Suprapubic skin (tissue), 4 donors: ENCODE data around the gene CANT1. TPM values are rescaled to one million over a fixed set of nuclear protein-coding genes. Genes with fewer than 3 reads are reported as not detected.
A peak's percentile ranks its signal among the peaks of the same experiment; 100 is the strongest.
"Not testable (repeated sequence)": the region's sequence is repeated elsewhere in the genome, so short reads cannot be mapped to it uniquely, and the experiment has no call there.

ENCODE experiments used
- DNase-seq, 2 donors: peaks; one replicate each; pipeline ENCODE4 v3.0.0-alpha.2; 2019; ENCODE audit warnings: low spot score in 2 of 2
- H3K27ac ChIP-seq: fragments of 200-600 bp; sonication (generic); one replicate; pipeline ENCODE4 v1.5.1; 2019
- H3K27me3 ChIP-seq: fragments of 200-600 bp; sonication (generic); one replicate; pipeline ENCODE4 v1.5.1; 2019
- H3K36me3 ChIP-seq: fragments of 200-600 bp; sonication (generic); one replicate; pipeline ENCODE4 v1.5.1; 2019
- H3K4me1 ChIP-seq: fragments of 200-600 bp; sonication (generic); one replicate; pipeline ENCODE4 v1.5.1; 2019
- H3K4me3 ChIP-seq: fragments of 200-600 bp; sonication (generic); one replicate; pipeline ENCODE4 v1.5.1; 2019; ENCODE audit warnings: mild to moderate bottlenecking
- H3K9me3 ChIP-seq: fragments of 200-600 bp; sonication (generic); one replicate; pipeline ENCODE4 v1.5.1; 2019
- EP300 ChIP-seq: sonication (generic); formaldehyde crosslinking; IDR thresholded peaks from one replicate; pipeline ENCODE4 v1.6.1; 2017; ENCODE audit warnings: antibody characterized with exemption
- POLR2A ChIP-seq, 2 donors: fragments of 450-650 bp; IDR thresholded peaks; one replicate each; pipeline ENCODE4 v1.6.1; 2017; ENCODE audit warnings: antibody characterized with exemption in 2 of 2, mild to moderate bottlenecking in 2 of 2, moderate library complexity in 2 of 2
- POLR2AphosphoS5 ChIP-seq, 3 donors: sonication (generic); formaldehyde crosslinking; IDR thresholded peaks; one replicate each; pipeline ENCODE4 v1.6.1; 2017; ENCODE audit warnings: antibody characterized with exemption in 3 of 3
- WGBS: methylation state at CpG from one replicate; pipeline ENCODE4 v1.1.5; 2018; 5-methylcytosine and 5-hydroxymethylcytosine counted together
- total RNA-seq, 4 donors: library from RNA; depleted of rRNA; stranded (reverse); fragments of >200 nt; gene quantifications; one replicate each; pipeline ENCODE4 v1.1.0, GENCODE V29; 2016
- TF ChIP-seq, protein P1 (sequence below), 2 donors: fragments of 200-600 bp in 1 of 2; fragments of 450-650 bp in 1 of 2; sonication (generic) in 1 of 2; IDR thresholded peaks; one replicate each; pipeline ENCODE4 v1.5.1; 2016 to 2019; ENCODE audit warnings: antibody characterized with exemption in 2 of 2, mild to moderate bottlenecking in 1 of 2, moderate library complexity in 1 of 2

Gene CANT1
- total RNA-seq, 4 donors from 2014 or later, result 21.8 to 37.4 (median 30.1) TPM

DNA sequence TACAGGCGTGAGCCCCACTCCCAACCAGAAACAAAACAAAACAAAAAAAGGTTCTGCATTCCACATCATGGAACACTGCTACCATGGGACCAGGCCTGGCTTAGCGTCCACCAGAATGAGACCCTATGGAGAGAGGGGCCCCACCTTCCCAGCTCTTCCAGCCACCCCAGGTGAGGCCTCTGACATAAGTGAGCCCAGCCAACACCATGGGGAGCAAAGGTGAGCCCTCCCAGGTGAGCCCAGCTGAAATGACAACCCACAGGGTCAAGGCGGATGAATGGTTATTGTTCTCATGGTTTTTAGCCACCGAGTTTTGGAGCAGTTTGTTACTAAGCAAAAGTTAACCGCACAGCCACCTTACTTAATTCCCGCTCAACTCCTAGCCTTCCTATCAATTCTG is 46.2 kb downstream of the CANT1 start:
- no peaks in the 10 kb centered on the region for H3K27me3 ChIP-seq
- WGBS, result 95% methylated on average over 4 of the region's 6 CpGs

DNA sequence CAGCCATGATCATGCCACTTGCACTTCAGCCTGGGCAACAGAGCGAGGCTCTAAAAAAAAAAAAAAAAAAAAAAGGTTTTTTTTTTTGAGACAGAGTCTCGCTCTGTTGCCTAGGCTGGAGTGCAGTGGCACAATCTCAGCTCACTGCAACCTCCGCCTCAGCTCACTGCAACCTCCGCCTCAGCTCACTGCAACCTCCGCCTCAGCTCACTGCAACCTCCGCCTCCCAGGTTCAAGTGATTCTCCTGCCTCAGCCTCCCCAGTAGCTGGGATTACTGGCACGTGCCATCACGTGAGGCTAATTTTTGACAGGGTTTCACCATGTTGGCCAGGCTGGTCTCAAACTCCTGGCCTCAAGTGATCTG is 46.6 kb downstream of the CANT1 start:
- H3K27me3 ChIP-seq, H3K9me3 ChIP-seq, H3K4me3 ChIP-seq, DNase-seq, H3K4me1 ChIP-seq, H3K36me3 ChIP-seq, H3K27ac ChIP-seq: not testable (repeated sequence)
- 97% methylated on average over 5 of the region's 8 CpGs for WGBS

More for the DNA sequence above, 46.2 kb downstream of the CANT1 start:
- Histone ChIP-seq H3K4me3 (no peak overlapping the region), H3K9me3 (no peaks in the 10 kb centered on the region), H3K36me3 (no peaks in the 10 kb centered on the region), H3K27ac (no peak overlapping the region), H3K4me1 (peaks cover 7% of the 10 kb centered on the region)
- TF ChIP-seq, protein P1, sequence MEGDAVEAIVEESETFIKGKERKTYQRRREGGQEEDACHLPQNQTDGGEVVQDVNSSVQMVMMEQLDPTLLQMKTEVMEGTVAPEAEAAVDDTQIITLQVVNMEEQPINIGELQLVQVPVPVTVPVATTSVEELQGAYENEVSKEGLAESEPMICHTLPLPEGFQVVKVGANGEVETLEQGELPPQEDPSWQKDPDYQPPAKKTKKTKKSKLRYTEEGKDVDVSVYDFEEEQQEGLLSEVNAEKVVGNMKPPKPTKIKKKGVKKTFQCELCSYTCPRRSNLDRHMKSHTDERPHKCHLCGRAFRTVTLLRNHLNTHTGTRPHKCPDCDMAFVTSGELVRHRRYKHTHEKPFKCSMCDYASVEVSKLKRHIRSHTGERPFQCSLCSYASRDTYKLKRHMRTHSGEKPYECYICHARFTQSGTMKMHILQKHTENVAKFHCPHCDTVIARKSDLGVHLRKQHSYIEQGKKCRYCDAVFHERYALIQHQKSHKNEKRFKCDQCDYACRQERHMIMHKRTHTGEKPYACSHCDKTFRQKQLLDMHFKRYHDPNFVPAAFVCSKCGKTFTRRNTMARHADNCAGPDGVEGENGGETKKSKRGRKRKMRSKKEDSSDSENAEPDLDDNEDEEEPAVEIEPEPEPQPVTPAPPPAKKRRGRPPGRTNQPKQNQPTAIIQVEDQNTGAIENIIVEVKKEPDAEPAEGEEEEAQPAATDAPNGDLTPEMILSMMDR (IDR thresholded peaks at IDR 0.05), result no peak
- no peak for TF ChIP-seq POLR2AphosphoS5 (IDR thresholded peaks at IDR 0.05)
- TF ChIP-seq EP300, result no peak
- TF ChIP-seq POLR2A (IDR thresholded peaks at IDR 0.05), result no peak
- no peak for DNase-seq

DNA sequence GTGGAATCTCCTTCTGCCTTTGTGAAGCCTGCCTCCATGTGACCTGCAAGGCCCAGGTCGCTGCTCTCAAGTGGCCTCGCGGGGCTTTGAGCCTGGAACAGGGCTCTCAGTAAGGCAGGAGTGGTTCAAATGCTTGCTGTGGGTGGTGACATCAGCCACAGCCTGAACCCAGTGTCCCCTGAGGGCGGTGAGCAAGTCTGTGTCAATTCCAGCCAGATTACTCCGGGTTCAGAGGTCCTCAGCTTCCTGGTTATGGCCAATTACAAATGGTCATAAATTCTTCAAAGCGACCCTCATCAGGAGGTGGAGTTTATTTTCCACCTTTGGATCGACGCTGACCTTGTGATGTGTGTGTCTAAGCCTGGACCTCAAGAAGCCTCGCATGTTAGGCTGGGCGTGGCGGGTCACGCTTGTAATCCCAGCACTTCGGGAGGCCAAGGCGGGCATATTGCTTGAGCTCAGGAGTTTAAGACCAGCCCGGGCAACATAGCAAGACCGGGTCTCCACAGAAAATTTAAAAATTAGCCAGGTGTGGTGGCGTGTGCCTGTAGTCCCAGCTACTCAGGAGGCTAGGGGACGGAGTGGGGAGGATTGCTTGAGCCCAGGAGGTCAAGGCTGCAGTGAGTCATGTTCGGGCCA is 47.1 kb downstream of the CANT1 start:
- Histone ChIP-seq H3K36me3 (no peaks in the 10 kb centered on the region), H3K4me1 (peaks cover 7% of the 10 kb centered on the region), H3K27ac (no peak overlapping the region), H3K9me3 (no peaks in the 10 kb centered on the region), H3K4me3 (no peak overlapping the region), H3K27me3 (no peaks in the 10 kb centered on the region)
- peak in 1 of 2 donors; percentile 43 for DNase-seq
- 69% methylated on average over 15 of the region's 19 CpGs for WGBS
- TF ChIP-seq POLR2AphosphoS5 (IDR thresholded peaks at IDR 0.05), result no peak
- TF ChIP-seq EP300, result no peak
- no peak for TF ChIP-seq POLR2A (IDR thresholded peaks at IDR 0.05)
- TF ChIP-seq, protein P1 (IDR thresholded peaks at IDR 0.05), result no peak

DNA sequence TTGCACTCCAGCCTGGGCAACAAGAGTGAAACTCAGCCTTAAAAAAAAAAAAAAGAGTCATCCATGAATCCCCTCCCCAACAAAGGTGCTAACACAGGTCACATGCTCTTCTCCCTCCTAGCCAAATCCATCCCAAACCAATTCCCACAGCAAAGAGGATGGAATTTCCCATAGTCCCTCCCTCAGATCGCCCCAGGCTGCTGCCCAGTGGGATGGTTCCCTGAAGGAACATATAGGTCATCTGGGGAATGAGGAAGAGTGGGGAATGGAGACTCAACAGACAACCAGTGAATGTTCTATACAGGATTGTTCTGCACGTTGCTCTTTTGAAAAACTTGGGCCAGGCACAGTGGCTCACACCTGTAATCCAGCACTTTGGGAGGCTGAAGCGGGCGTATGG is 48.0 kb downstream of the CANT1 start:
- Histone ChIP-seq H3K4me3 (no peak overlapping the region), H3K27ac (no peak overlapping the region), H3K36me3 (no peaks in the 10 kb centered on the region), H3K27me3 (no peaks in the 10 kb centered on the region), H3K4me1 (peaks cover 7% of the 10 kb centered on the region), H3K9me3 (no peaks in the 10 kb centered on the region)
- DNase-seq, result no peak
- 96% methylated on average over 4 of the region's 4 CpGs for WGBS
- TF ChIP-seq POLR2AphosphoS5 (IDR thresholded peaks at IDR 0.05) (no peak), POLR2A (IDR thresholded peaks at IDR 0.05) (no peak), EP300 (no peak)
- TF ChIP-seq, protein P1 (IDR thresholded peaks at IDR 0.05), result no peak

DNA sequence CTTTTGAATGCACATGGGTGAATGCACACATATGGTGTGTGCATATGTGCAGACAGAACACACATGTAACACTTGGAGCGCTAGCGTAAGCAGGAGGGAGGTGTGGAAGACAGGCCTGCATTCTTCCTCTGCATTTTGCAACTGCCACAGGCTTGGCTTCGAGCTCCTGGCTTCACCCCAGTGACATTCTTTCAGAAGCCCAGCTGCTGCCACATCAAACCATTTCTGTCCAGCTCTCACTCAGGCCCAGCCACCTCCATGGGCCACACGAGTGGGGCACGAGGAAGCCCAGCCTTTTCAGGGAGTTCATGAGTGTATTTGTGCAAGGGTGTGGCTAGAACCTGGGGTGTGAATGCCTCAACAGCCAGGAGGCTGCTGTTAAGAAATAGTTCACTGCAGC is 48.6 kb downstream of the CANT1 start:
- TF ChIP-seq EP300, result no peak
- no peak for TF ChIP-seq POLR2A (IDR thresholded peaks at IDR 0.05)
- TF ChIP-seq, protein P1 (IDR thresholded peaks at IDR 0.05), result no peak
- TF ChIP-seq POLR2AphosphoS5 (IDR thresholded peaks at IDR 0.05), result peak in 1 of 3 donors; percentile 54
- 22% methylated on average over 5 of the region's 5 CpGs for WGBS
- Histone ChIP-seq H3K9me3 (no peaks in the 10 kb centered on the region), H3K27ac (no peak overlapping the region), H3K36me3 (no peaks in the 10 kb centered on the region), H3K4me3 (no peak overlapping the region), H3K27me3 (no peaks in the 10 kb centered on the region), H3K4me1 (peaks cover 7% of the 10 kb centered on the region)
- DNase-seq, result peak in 1 of 2 donors; percentile 80

DNA sequence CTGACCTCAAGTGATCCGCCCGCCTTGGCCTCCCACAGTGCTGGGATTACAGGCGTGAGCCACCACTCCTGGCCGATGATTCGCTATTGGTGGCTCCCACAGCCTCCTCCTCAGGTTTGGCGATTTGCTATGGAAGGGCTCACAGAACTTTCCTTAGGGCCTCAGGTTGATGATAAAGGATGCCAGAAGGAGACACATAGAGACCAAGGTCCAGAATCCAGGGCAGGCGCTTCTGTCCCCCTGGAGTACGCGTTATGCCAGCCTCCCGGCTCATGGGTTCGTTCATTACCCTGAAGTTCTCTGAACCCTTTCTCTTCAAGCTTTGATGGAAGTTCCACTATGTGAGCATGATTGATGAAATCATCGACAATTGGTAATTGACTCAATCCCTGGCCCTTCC is 49.8 kb downstream of the CANT1 start:
- H3K4me3 ChIP-seq, result no peak overlapping the region
- H3K27ac ChIP-seq, result no peak overlapping the region
- TF ChIP-seq POLR2A (IDR thresholded peaks at IDR 0.05) (no peak), EP300 (no peak), POLR2AphosphoS5 (IDR thresholded peaks at IDR 0.05) (no peak)
- TF ChIP-seq, protein P1 (IDR thresholded peaks at IDR 0.05), result no peak
- no peaks in the 10 kb centered on the region for H3K27me3 ChIP-seq
- peaks cover 7% of the 10 kb centered on the region for H3K4me1 ChIP-seq
- H3K36me3 ChIP-seq, result no peaks in the 10 kb centered on the region
- WGBS, result 97% methylated on average over 11 of the region's 12 CpGs
- peak in 1 of 2 donors; percentile 24 for DNase-seq
- H3K9me3 ChIP-seq, result no peaks in the 10 kb centered on the region
